Peyer's patch (tissue), 4 donors: ENCODE measurements around the gene GFY.

Source experiments
- CTCF ChIP-seq, 6 experiments: fragments of 450-650 bp in 4 of 6; fragments of 200-600 bp in 2 of 6; sonication (generic) in 1 of 6; IDR thresholded peaks; one replicate each; pipeline ENCODE4 v1.5.1; 2017 to 2019; ENCODE audit warnings: antibody characterized with exemption in 6 of 6, mild to moderate bottlenecking in 3 of 6, moderate library complexity in 1 of 6
- POLR2A ChIP-seq, 2 donors: fragments of 450-650 bp; IDR thresholded peaks; one replicate each; pipeline ENCODE4 v1.5.1; 2017; ENCODE audit warnings: antibody characterized with exemption in 2 of 2, mild to moderate bottlenecking in 2 of 2, moderate library complexity in 2 of 2

- TF ChIP-seq CTCF (IDR thresholded peaks at IDR 0.05): no peak
- no peak for TF ChIP-seq POLR2A (IDR thresholded peaks at IDR 0.05)
Observed at GRCh38 chr19:49442354-49442753, 17.2 kb downstream of the GFY start.
